Stimulated activated CD4-positive, alpha-beta T cell treated with anti-CD3 and anti-CD28 coated beads, Interleukin-15, amount 100 ng/mL, for 24 hours (primary cell): ENCODE data around the gene FIBCD1.

ENCODE experiments used
- DNase-seq: peaks from one replicate; pipeline ENCODE4 v3.0.0-alpha.2; 2020

Gene FIBCD1

GRCh38 chr9:130854835-130855234 lies 84.2 kb downstream of the FIBCD1 start:
- DNase-seq: no peak

- no peak for DNase-seq
Measured at GRCh38 chr9:130854092-130854491, 85.0 kb downstream of the FIBCD1 start.

- DNase-seq: no peak
Measured at GRCh38 chr9:130852801-130853200, 86.2 kb downstream of the FIBCD1 start.
